GM08714 (cell line): ENCODE measurements around the gene SEL1L.

Experiments
- H3K4me3 ChIP-seq: fragments of 200-500 bp; sonication (Bioruptor generic); 2 replicates; pipeline ENCODE4 v1.5.1; 2014; ENCODE audit warnings: mild to moderate bottlenecking, low read length, inconsistent platforms
- ZNF274 ChIP-seq: IDR thresholded peaks from 2 replicates; pipeline ENCODE4 v1.6.1; 2012; ENCODE audit warnings: mild to moderate bottlenecking, low read depth, low read length

SEL1L gene

GRCh38 chr14:81511111-81511904 is 22.3 kb downstream of the SEL1L start:
- H3K4me3 ChIP-seq = no peak overlapping the region

GRCh38 chr14:81509838-81510452 is 23.7 kb downstream of the SEL1L start:
- no peak overlapping the region for H3K4me3 ChIP-seq
- TF ChIP-seq ZNF274 = no peak

More at GRCh38 chr14:81511111-81511904, 22.3 kb downstream of the SEL1L start:
- TF ChIP-seq ZNF274 = no peak

- no peak for TF ChIP-seq ZNF274
- H3K4me3 ChIP-seq = no peak overlapping the region
Measured at GRCh38 chr14:81509321-81509720, 24.3 kb downstream of the SEL1L start.

- no peak overlapping the region for H3K4me3 ChIP-seq
- no peak for TF ChIP-seq ZNF274
Measured at GRCh38 chr14:81506487-81506886, 27.2 kb downstream of the SEL1L start.

GRCh38 chr14:81504864-81505263 is 28.8 kb downstream of the SEL1L start:
- TF ChIP-seq ZNF274 = no peak
- H3K4me3 ChIP-seq = no peak overlapping the region

GRCh38 chr14:81485781-81486180 is 47.9 kb downstream of the SEL1L start:
- no peak overlapping the region for H3K4me3 ChIP-seq
- TF ChIP-seq ZNF274 = no peak

GRCh38 chr14:81485372-81485771 is 48.3 kb downstream of the SEL1L start:
- no peak for TF ChIP-seq ZNF274
- no peak overlapping the region for H3K4me3 ChIP-seq

GRCh38 chr14:81484120-81484519 is 49.5 kb downstream of the SEL1L start:
- no peak overlapping the region for H3K4me3 ChIP-seq

GRCh38 chr14:81480741-81481140 is 52.9 kb downstream of the SEL1L start:
- H3K4me3 ChIP-seq = no peak overlapping the region
- no peak for TF ChIP-seq ZNF274

More at GRCh38 chr14:81484120-81484519, 49.5 kb downstream of the SEL1L start:
- no peak for TF ChIP-seq ZNF274

- H3K4me3 ChIP-seq = no peak overlapping the region
- TF ChIP-seq ZNF274 = no peak
Measured at GRCh38 chr14:81478446-81478845, 55.2 kb downstream of the SEL1L start.

GRCh38 chr14:81476816-81477215 is 56.8 kb downstream of the SEL1L start:
- H3K4me3 ChIP-seq = no peak overlapping the region
- TF ChIP-seq ZNF274 = no peak

- no peak overlapping the region; the same call in 1 of the 2 replicates for H3K4me3 ChIP-seq
- no peak for TF ChIP-seq ZNF274
Measured at GRCh38 chr14:81474685-81475324, 58.8 kb downstream of the SEL1L start.

GRCh38 chr14:81474148-81474492 is 59.5 kb downstream of the SEL1L start:
- TF ChIP-seq ZNF274 = no peak
- no peak overlapping the region for H3K4me3 ChIP-seq

GRCh38 chr14:81473456-81474147 is 60.1 kb downstream of the SEL1L start:
- no peak for TF ChIP-seq ZNF274
- H3K4me3 ChIP-seq = no peak overlapping the region
